Hematopoietic multipotent progenitor cell treated with erythropoietin and hydrocortisone succinate and interleukin-3 and kit ligand, for 17 days (in vitro differentiated cells): Measurements from ENCODE around the gene C11orf42.

Experiments
- DNase-seq: peaks from one replicate; pipeline ENCODE4 v3.0.0-alpha.2; 2015; ENCODE audit warnings: low spot score

The C11orf42 gene

GRCh38 chr11:6205366-6205765, at the start of gene C11orf42:
Gene C11orf42 (plus strand): TSS chr11:6205557. CDS start chr11:6205616, 59 bp downstream.
- no peak for DNase-seq

- DNase-seq: no peak
Observed at GRCh38 chr11:6156628-6157359, 48.6 kb upstream of the C11orf42 start.

- no peak for DNase-seq
Observed at GRCh38 chr11:6170226-6170625, 35.1 kb upstream of the C11orf42 start, which contains the start of gene OR52B2. Gene OR52B2 (minus strand): TSS chr11:6170326. CDS start chr11:6170326, 0 bp downstream.

- DNase-seq: no peak
Observed at GRCh38 chr11:6175440-6175839, 29.9 kb upstream of the C11orf42 start.

- no peak for DNase-seq
Observed at GRCh38 chr11:6191742-6192141, 13.6 kb upstream of the C11orf42 start.

GRCh38 chr11:6194065-6194581, 11.2 kb upstream of the C11orf42 start:
- DNase-seq: no peak

- no peak for DNase-seq
Observed at GRCh38 chr11:6196396-6196795, 9.0 kb upstream of the C11orf42 start.

- DNase-seq: no peak
Observed at GRCh38 chr11:6197466-6198200, 7.7 kb upstream of the C11orf42 start.

GRCh38 chr11:6199174-6199810, 6.1 kb upstream of the C11orf42 start, which contains the start of gene OR52W1:
Gene OR52W1 (plus strand): TSS chr11:6199224. CDS start chr11:6199224, 0 bp downstream.
- DNase-seq: no peak

- no peak for DNase-seq
Observed at GRCh38 chr11:6200975-6201374, 4.4 kb upstream of the C11orf42 start.

GRCh38 chr11:6201481-6201880, 3.9 kb upstream of the C11orf42 start:
- DNase-seq: no peak

- DNase-seq: no peak
Observed at GRCh38 chr11:6202041-6202440, 3.3 kb upstream of the C11orf42 start.

- DNase-seq: no peak
Observed at GRCh38 chr11:6203327-6203726, 2.0 kb upstream of the C11orf42 start.

- DNase-seq: no peak
Observed at GRCh38 chr11:6204706-6205105, 651 bp upstream of the C11orf42 start.

GRCh38 chr11:6206456-6207180, 1.3 kb downstream of the C11orf42 start:
- no peak for DNase-seq

- DNase-seq: no peak
Observed at GRCh38 chr11:6209801-6210200, 4.4 kb downstream of the C11orf42 start.

- no peak for DNase-seq
Observed at GRCh38 chr11:6210274-6210955, 5.1 kb downstream of the C11orf42 start.

GRCh38 chr11:6214530-6214929, 9.2 kb downstream of the C11orf42 start:
- DNase-seq: no peak

- no peak for DNase-seq
Observed at GRCh38 chr11:6216501-6216900, 11.1 kb downstream of the C11orf42 start.

GRCh38 chr11:6217722-6218121, 12.4 kb downstream of the C11orf42 start:
- no peak for DNase-seq

GRCh38 chr11:6219359-6219758, 14.0 kb downstream of the C11orf42 start:
- DNase-seq: no peak
